CD1c-positive myeloid dendritic cell (primary cell): ENCODE results near the gene TXNRD2.
A peak's percentile ranks its signal among the peaks of the same experiment; 100 is the strongest.
"Not testable (repeated sequence)": the region's sequence is repeated elsewhere in the genome, so short reads cannot be mapped to it uniquely, and the experiment has no call there.

Source experiments
- DNase-seq: peaks from one replicate; pipeline ENCODE4 v3.0.0-alpha.2; 2016; ENCODE audit errors: extremely low spot score

TXNRD2 gene

GRCh38 chr22:19845054-19845722 lies 96.4 kb downstream of the TXNRD2 start:
- no peak for DNase-seq

GRCh38 chr22:19844377-19845053 lies 97.1 kb downstream of the TXNRD2 start:
- DNase-seq, result peak; percentile 80

- DNase-seq, result no peak
These were observed 97.7 kb downstream of the TXNRD2 start for GRCh38 chr22:19843857-19844376.

GRCh38 chr22:19843107-19843856 lies 98.3 kb downstream of the TXNRD2 start:
- no peak for DNase-seq

- DNase-seq, result no peak
These were observed 99.1 kb downstream of the TXNRD2 start for GRCh38 chr22:19842393-19843106.

GRCh38 chr22:19841641-19842392 lies 99.8 kb downstream of the TXNRD2 start:
- no peak for DNase-seq

DNA sequence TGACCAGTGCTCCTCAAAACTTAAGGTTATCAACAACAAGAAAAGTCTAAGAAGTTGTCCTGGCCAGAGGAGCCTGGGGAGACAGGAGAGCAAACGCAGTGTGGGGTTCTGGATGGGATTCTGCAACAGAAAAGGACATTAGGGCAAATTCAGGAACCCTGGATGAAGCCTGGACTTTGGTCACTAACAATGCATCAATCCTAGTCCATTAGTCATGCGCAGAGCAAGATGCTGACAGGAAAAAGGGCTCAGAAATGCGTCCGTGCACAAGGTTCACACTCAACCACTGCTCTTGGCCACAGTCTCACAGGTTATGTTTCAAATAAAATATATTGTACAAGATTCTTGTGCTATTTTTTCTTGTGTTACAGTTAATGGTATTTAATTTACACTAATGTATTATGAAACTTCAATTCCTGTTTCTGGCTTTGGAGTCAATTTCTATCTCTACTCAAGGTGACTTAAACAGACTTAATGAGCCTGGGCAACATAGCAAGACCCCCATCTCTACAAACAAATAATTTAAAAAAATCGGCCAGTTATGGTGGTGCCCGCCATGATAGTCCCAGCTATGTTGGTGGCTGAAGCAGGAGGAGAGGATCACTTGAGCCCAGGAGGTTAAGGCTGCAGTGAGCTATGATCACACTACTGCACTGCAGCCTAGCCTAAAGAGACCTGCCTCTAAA lies 100.5 kb downstream of the TXNRD2 start:
- DNase-seq, result no peak

DNA sequence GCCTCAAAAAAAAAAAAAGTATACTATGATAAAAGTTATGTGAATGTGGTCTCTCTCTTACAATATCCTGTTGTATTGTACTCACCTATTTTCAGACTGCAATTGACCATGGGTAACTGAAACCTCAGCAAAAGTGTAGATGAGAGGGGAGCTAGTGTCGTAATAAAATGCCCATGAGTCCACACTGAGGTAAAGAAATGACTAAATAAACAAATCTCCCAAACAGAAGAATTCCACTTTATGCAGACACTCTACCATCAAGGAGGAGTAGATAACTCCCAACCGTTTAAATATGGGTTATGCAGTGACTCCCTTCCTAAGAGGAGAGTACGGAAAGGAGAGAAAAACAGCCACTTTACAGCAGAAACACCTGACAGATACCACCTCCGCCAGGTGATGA lies 101.6 kb downstream of the TXNRD2 start:
- DNase-seq, result no peak

GRCh38 chr22:19837915-19838314 lies 103.7 kb downstream of the TXNRD2 start:
- no peak for DNase-seq

GRCh38 chr22:19836512-19836911 lies 105.1 kb downstream of the TXNRD2 start:
- DNase-seq, result no peak

DNA sequence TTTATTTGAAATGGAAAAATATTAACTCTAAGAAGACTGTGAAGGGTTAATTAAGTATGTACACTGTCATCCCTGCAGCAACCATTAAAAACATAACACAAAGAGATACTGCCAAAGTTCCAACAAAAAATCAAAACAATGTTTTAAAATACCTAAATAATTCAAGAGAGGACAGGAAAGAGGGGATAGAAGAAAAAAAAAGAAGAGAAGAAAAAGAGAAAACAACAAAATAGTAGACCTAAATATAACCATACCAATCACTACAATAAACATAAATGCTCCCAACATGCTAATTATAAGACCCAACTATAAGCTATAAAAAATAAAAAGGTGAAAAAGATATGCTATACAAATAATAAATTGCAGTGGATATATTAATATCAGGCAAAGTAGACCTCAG lies 107.0 kb downstream of the TXNRD2 start:
- DNase-seq, result no peak

DNA sequence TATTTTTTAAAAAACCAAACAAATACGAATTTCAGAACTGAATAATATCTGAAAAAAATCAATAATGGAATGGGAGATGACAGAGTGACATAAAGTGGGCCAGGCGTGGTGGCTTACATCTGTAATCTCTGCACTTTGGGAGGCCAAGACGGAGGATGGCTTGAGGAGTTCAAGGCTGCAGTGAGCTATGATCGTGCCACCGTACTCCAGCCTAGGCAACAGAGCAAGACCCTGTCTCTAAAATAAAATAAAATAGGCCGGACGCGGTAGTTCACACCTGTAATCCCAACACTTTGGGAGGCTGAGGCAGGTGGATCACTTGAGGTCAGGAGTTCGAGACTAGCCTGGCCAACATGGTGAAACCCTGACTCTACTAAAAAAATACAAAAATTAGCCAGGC lies 108.3 kb downstream of the TXNRD2 start:
- DNase-seq, result not testable (repeated sequence)

DNA sequence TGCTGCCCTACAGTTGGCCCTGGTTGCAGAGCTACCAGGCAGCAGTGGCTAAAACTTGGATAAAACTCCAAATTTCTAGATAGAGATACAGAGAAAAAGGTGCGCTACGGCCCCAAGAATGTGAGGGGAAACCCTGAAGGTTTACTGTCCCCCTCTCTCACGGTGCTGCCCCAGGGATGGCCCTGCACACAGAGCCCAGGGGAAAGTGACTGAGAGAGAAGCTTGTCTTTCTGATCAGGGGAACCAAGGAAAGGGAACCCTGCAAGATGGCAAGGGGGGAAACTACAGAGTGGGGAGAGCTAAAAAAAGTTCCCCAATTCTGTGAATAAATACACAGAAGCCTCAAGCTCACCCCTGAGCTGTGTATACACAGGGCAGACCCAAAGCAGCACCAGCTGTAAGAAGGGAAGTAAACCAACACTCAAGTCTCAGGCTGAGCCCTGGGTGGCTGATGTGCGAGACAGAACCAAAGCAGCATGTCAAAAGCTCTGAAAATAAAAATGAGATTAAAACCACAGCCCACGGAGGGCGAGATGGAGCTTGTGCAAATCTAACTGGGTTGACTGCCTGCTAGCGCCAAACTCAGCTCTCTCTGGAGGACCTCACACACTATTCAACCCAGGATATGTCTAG lies 109.0 kb downstream of the TXNRD2 start:
- no peak for DNase-seq

DNA sequence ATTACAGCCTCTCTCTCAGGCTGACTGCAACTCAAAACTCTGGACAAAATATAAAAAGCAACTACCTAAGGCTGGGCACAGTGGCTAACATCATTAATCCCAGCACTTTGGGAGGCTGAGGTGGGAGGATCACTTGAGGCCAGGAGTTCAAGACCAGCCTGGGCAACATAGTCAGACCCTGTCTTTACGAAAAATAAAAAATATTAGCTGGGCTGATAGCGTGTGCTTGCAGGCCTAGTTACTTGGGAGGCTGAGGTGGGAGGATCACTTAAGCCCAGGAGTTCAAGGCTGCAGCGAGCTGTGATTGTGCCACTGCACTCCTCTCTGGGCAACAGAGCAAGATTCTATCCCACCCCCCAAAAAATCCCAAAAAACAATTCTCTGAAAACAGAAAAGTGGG lies 109.6 kb downstream of the TXNRD2 start:
- not testable (repeated sequence) for DNase-seq

GRCh38 chr22:19831016-19831415 lies 110.6 kb downstream of the TXNRD2 start:
- DNase-seq, result no peak

GRCh38 chr22:19828035-19828401 lies 113.6 kb downstream of the TXNRD2 start:
- no peak for DNase-seq

DNA sequence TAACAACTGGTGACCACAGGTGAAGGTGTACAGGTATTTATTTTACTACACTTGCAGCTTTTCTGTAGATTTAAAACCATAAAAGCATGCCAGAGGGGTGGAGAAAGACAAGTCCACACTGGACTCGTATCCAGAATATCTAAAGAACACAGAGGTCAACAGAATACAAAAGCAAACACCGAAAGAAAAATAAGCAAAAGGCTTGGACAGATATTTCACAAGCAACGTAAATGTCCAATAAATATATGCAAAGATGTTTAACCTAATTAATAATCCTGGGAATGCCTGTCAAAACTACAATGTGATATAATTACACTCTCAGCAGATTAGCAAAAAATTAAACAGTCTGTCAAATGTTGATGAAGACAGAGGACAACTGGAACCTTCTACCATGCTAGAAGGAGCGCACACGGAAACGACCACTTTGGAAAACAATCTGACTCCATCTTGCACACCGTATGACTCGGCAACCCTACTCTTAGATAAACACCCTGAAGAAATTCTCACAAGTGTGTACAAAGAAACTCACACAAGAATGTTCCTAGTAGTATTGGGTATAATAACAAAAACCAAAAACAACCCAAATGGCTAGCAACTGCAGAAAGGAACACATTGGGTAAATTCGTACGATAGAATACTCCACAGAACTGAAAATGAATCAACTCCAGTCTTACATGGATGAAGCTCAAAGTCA lies 114.1 kb downstream of the TXNRD2 start:
- DNase-seq, result no peak

- no peak for DNase-seq
These were observed 115.0 kb downstream of the TXNRD2 start for GRCh38 chr22:19826619-19826950.

- peak; percentile 10 for DNase-seq
These were observed 115.6 kb downstream of the TXNRD2 start for GRCh38 chr22:19825904-19826618.
